ENCODE results near the gene ZKSCAN3.

DNA sequence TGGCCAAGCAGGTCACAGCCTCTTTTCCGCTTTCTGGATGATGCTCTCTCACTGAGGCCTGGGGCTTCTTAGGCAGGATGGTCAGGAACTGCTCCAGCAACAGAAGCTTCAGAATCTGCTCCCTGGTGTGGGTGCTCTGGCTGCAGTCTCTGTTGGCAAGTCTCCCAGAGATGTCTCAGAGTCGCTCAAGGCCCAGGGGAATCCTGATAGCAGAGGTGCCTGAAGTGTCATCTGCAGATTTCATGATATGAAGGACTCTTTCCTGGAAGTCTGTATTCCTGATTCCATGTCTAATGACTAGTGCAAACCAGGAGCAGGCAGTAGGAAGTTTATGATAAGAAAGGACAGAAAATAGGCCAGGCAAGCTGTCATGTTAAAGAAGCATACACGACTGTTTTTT lies 34.1 kb upstream of the ZKSCAN3 start:
- TF ChIP-seq, protein P1, sequence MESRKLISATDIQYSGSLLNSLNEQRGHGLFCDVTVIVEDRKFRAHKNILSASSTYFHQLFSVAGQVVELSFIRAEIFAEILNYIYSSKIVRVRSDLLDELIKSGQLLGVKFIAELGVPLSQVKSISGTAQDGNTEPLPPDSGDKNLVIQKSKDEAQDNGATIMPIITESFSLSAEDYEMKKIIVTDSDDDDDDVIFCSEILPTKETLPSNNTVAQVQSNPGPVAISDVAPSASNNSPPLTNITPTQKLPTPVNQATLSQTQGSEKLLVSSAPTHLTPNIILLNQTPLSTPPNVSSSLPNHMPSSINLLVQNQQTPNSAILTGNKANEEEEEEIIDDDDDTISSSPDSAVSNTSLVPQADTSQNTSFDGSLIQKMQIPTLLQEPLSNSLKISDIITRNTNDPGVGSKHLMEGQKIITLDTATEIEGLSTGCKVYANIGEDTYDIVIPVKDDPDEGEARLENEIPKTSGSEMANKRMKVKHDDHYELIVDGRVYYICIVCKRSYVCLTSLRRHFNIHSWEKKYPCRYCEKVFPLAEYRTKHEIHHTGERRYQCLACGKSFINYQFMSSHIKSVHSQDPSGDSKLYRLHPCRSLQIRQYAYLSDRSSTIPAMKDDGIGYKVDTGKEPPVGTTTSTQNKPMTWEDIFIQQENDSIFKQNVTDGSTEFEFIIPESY (IDR thresholded peaks at IDR 0.05; ENCODE audit: extremely low read depth, insufficient replicate concordance, low read length), result no peak
- TF ChIP-seq, protein P2, sequence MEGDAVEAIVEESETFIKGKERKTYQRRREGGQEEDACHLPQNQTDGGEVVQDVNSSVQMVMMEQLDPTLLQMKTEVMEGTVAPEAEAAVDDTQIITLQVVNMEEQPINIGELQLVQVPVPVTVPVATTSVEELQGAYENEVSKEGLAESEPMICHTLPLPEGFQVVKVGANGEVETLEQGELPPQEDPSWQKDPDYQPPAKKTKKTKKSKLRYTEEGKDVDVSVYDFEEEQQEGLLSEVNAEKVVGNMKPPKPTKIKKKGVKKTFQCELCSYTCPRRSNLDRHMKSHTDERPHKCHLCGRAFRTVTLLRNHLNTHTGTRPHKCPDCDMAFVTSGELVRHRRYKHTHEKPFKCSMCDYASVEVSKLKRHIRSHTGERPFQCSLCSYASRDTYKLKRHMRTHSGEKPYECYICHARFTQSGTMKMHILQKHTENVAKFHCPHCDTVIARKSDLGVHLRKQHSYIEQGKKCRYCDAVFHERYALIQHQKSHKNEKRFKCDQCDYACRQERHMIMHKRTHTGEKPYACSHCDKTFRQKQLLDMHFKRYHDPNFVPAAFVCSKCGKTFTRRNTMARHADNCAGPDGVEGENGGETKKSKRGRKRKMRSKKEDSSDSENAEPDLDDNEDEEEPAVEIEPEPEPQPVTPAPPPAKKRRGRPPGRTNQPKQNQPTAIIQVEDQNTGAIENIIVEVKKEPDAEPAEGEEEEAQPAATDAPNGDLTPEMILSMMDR (IDR thresholded peaks at IDR 0.05 in 2 of 3, conservative IDR thresholded peaks at IDR 0.05 in 1 of 3; ENCODE audit: borderline replicate concordance in 1 of 3, insufficient read depth in 1 of 3, low read depth in 2 of 3, low read length in 2 of 3), result no peak
- TF ChIP-seq, protein P3, sequence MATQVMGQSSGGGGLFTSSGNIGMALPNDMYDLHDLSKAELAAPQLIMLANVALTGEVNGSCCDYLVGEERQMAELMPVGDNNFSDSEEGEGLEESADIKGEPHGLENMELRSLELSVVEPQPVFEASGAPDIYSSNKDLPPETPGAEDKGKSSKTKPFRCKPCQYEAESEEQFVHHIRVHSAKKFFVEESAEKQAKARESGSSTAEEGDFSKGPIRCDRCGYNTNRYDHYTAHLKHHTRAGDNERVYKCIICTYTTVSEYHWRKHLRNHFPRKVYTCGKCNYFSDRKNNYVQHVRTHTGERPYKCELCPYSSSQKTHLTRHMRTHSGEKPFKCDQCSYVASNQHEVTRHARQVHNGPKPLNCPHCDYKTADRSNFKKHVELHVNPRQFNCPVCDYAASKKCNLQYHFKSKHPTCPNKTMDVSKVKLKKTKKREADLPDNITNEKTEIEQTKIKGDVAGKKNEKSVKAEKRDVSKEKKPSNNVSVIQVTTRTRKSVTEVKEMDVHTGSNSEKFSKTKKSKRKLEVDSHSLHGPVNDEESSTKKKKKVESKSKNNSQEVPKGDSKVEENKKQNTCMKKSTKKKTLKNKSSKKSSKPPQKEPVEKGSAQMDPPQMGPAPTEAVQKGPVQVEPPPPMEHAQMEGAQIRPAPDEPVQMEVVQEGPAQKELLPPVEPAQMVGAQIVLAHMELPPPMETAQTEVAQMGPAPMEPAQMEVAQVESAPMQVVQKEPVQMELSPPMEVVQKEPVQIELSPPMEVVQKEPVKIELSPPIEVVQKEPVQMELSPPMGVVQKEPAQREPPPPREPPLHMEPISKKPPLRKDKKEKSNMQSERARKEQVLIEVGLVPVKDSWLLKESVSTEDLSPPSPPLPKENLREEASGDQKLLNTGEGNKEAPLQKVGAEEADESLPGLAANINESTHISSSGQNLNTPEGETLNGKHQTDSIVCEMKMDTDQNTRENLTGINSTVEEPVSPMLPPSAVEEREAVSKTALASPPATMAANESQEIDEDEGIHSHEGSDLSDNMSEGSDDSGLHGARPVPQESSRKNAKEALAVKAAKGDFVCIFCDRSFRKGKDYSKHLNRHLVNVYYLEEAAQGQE (IDR thresholded peaks at IDR 0.05; ENCODE audit: low read depth), result no peak

Data from HCT116 (cell line).